Left lobe of liver (tissue), 2 donors: Measurements from ENCODE around the gene ECI1. TPM values are rescaled to one million over a fixed set of nuclear protein-coding genes. Genes with fewer than 3 reads are reported as not detected.

Experiments
- ATAC-seq: fragments of 200-7000 bp; cut with Tn5 transposase; one replicate; pipeline ENCODE4 v1.9.1; 2020; ENCODE audit warnings: mild to moderate bottlenecking, moderate library complexity
- DNase-seq: peaks from one replicate; pipeline ENCODE4 v3.0.0-alpha.2; 2020; ENCODE audit warnings: low spot score
- total RNA-seq: library from RNA; stranded (reverse); gene quantifications from one replicate; pipeline ENCODE4 v1.2.1, GENCODE V29; 2021
- donor health status: DM: no; HTN: no; CAD: no; lungs with moderate emphysema.
- donor health status: DM: no; HTN: yes; CAD: no.

Gene ECI1
- total RNA-seq, 1 donor from 2014 or later, result 171 TPM

- DNase-seq (no peak), ATAC-seq (no peak)
These were observed 16.6 kb downstream of the ECI1 start for GRCh38 chr16:2234813-2235170.

GRCh38 chr16:2233872-2234812 lies 17.2 kb downstream of the ECI1 start:
- ATAC-seq, result no peak
- no peak for DNase-seq

DNA sequence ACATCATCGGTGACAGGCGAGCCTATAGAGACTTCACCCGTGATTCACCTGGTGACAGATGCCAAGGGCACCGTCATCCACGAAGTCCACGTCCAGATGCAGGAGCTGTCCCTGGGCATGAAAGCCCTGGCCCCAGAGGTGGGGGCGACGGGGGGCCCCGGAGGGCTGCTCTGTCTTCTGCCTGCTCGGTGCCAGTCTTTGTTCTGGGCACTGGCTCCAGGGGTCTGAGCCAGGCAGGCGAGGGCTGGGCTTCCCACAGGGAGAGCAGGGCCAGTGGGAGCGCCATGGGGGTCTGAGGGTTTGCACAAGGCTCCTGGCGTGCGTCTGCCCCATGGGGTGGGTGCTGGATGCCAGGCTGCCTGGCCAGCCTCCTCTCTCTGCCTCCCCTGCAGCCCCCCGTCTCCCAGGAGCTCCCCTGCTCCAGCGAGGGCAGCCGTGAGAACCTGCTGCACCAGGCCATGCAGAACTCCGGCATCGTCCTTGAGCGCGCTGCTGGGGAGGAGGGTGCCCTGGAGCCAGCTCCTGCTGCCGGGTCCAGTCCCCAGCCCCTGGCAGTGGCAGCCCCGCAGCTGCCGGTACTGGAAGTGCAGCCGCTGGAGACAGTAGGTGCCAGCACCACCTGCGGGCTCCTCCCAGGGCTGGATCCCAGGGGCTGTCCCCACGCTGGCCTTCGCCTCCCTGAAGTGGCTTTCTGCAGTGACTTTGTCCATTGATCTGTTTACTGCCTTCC lies 18.2 kb downstream of the ECI1 start:
- ATAC-seq (no peak), DNase-seq (no peak)

DNA sequence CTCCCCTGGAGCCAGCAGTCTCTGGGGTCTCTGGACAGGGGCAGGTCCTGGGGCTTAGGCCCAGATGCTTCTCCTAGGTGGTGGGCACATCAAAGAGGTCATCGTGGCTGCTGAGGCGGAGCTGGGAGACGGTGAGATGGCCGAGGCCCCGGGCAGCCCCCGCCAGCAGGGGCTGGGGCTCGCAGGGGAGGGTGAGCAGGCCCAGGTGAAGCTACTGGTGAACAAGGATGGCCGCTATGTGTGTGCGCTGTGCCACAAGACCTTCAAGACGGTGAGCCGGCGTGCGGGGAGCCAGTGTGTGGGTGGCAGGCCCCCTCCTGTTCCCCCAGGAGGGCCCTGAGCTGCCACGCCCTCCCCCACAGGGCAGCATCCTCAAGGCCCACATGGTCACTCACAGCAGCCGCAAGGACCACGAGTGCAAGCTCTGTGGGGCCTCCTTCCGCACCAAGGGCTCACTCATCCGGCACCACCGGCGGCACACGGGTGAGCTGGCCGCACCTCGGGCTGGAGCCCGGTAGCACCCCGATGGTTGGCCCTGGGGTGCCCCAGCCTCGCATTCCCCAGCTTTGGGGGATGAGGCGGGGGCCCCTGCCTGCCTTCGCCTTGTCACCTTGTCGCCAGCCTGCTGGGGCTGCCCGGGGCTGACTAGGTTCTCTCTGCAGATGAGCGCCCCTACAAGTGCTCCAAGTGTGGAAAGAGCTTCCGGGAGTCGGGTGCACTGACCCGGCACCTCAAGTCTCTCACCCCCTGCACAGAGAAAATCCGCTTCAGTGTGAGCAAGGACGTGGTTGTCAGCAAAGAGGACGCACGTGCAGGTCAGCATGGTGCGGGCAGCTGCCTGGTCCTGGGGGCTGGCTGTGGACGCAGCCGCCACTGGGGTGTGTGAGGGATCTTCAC lies 19.0 kb downstream of the ECI1 start:
- DNase-seq (no peak), ATAC-seq (no peak)

GRCh38 chr16:2231016-2231931 lies 20.1 kb downstream of the ECI1 start:
- DNase-seq (no peak), ATAC-seq (no peak)

- no peak for ATAC-seq
- no peak for DNase-seq
These were observed 21.0 kb downstream of the ECI1 start for GRCh38 chr16:2230376-2230775.

DNA sequence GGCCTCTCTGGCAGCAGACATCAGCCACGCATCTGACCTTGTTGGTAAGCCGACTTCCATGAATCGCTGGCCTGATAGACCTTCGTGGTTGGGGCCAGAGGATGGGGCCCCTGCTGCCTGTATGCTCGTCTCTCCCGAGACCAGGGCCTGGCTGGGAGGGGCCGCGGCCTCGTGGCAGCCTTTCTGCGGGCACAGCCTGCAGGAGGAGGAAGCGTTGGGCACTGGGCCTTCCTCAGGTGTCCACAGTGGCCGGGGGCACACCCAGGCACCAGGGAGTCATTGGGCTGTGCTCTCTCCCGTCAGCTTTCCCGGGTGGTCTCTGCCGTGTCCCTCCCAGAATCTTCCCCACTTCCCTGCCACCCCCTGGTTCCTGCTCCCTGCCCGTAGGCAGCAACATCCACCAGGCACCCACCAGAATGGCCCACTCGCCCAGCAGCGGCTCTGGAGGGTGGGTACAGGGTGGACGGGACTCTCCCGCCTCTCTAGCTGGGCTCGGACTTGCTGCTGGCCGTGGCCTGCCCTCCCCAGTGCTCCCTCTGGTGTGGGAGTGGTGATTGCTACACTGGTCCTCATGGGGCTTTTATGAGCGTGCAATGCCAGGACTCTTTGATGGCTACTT lies 21.6 kb downstream of the ECI1 start:
- ATAC-seq, result no peak
- no peak for DNase-seq

GRCh38 chr16:2229091-2229490 lies 22.3 kb downstream of the ECI1 start:
- DNase-seq (no peak), ATAC-seq (no peak)

DNA sequence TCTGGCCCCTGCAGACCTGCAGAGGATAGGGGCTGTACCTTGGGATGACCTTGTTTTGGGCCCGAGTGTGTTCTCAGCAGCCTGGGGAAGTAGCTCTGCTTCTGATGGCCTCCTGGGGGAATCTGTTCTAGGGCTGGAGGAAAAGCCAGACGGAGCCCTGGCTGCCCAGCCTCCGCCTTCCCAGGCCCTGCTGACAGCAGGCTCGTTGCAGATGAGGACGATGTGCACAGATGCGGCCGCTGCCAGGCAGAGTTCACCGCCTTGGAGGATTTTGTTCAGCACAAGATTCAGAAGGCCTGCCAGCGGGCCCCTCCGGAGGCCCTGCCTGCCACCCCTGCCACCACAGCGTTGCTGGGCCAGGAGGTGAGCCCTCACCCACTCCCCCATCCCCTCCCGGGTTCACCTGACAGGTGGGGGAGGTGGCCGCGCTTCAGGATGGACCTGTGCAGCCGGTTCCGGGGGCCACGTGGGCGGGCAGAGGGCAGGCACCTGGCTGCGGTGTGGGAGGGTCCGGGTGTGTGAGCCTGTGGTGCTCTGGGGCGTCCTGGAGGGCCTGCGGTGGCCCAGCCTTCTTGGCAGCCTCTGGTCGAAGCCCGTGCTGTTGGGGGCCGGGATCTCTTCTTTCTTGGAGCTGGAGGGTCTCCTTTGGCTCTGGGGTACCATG lies 23.1 kb downstream of the ECI1 start:
- ATAC-seq (no peak), DNase-seq (no peak)

GRCh38 chr16:2226918-2227317 lies 24.5 kb downstream of the ECI1 start:
- DNase-seq (no peak), ATAC-seq (no peak)

GRCh38 chr16:2226245-2226793 lies 25.1 kb downstream of the ECI1 start:
- peak; percentile 88 for DNase-seq

DNA sequence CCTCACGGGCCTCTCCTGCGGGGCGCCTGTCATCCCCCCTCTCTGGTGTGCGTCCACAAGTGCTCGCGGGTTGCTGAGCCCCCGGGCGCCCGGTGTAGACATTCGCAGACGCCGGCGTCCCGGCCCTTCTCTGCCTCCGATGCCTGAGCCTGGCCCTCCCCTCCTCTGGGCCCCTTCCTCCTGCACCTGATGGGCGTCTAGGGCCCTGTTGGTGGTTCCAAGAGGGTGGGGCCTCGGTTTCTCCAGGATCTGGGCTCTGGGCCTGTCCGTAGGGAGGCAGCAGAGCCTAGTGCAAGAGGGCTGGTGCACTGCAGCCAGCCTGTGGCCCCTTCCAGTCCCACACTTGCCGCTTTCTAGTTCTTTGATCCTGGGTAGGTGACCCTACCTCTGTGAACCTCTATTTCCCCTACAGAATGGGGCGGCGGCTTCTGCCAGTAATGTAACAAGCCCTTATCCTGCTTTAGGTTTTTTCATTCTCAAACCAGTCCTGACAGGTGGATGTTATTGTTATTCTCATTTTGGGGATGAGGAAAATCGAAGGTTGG lies 27.4 kb downstream of the ECI1 start:
- ATAC-seq, result peak; percentile 71
- peak; percentile 74 for DNase-seq

More at GRCh38 chr16:2226245-2226793, 25.1 kb downstream of the ECI1 start:
- peak; percentile 44 for ATAC-seq

DNA sequence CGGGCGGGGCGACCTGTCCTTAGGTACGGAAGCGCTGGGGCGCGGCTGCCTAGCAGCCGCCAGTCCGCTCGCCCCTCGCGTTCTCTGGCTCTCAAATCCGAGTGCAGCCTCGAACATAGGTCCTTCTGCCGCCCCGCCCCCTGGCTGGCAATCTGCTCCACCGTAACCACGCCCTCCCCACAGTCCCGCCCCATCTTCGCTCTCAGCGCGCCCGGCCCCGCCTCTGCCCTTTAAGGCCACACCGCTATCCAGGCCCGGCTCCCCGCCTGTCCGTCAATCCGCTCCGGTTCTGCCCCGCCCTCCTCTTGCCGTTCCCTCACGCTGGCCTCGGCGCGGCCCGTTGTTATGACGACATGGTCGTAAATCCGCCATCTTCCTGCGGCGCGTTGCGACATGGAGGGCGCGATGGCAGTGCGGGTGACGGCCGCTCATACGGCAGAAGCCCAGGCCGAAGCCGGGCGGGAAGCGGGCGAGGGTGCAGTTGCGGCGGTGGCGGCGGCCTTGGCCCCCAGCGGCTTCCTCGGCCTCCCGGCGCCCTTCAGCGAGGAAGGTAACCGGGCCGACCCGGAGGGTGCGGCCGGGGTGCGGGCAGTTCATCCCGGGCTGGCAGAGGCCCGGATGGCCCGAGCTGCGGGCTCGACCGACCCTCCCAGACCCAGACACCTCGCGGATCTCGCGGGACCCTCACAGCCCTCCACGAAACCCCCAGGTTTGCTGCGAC lies 28.0 kb downstream of the ECI1 start, which contains the start of gene E4F1:
TSS of gene E4F1 (plus strand) at position 371 of the 721 bp plus-strand sequence. CDS start at position 394, 23 bp downstream.
- ATAC-seq (peak; percentile 93), DNase-seq (peak; percentile 100)

DNA sequence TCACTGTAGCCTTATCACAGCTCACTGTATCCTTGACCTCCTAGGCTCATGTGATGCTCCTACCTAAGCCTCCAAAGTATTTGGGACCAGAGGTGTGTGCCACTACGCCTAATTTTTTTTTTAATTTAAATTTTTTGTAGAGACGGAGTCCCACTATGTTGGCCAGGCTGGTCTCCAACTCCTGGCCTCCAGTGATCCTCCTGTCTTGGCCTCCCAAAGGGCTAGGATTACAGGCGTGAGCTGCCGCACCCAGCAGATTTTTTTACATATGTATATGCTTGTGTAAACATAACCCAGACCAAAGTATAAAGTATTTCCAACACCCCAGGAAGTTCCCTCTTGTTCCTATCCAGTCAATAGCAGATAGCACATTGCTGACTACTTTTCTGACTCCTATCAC lies 35.1 kb downstream of the ECI1 start:
- no peak for DNase-seq
- ATAC-seq, result no peak

DNA sequence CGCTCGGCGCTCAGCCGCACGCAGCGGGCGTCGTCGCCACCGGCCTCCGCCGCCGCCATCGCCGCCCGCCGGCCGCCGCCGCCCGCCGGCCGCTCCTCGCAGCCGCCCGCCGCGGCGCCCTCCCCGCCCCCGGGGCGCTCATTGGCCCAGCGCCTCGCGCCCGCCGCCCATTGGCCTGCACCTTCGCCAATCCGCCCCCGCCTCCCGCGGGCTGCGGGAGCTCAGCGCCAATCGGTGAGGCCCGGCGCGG lies 36.7 kb downstream of the ECI1 start, which contains the start of gene PGP:
TSS of gene PGP (minus strand) at position 122 of the 250 bp plus-strand sequence. CDS start at position 59, 63 bp downstream.
- ATAC-seq (peak; percentile 88), DNase-seq (no peak)

- no peak for ATAC-seq
These were observed 37.3 kb downstream of the ECI1 start for GRCh38 chr16:2213817-2214718.

More at GRCh38 chr16:2213817-2214718, 37.3 kb downstream of the ECI1 start:
- DNase-seq, result no peak
